GM19240 (cell line): ENCODE measurements around the gene SFXN5.

Experiments used
- DNase-seq: peaks from one replicate; pipeline ENCODE4 v3.0.0; 2011; ENCODE audit warnings: low spot score; ENCODE audit not compliant: insufficient read length

SFXN5 gene

GRCh38 chr2:73021371-73022010 lies 50.0 kb downstream of the SFXN5 start:
- DNase-seq, result no peak

GRCh38 chr2:73020657-73021370 lies 50.7 kb downstream of the SFXN5 start:
- no peak for DNase-seq

GRCh38 chr2:73020306-73020656 lies 51.2 kb downstream of the SFXN5 start:
- DNase-seq, result no peak

GRCh38 chr2:73018188-73018825 lies 53.2 kb downstream of the SFXN5 start:
- DNase-seq, result no peak

GRCh38 chr2:73013936-73014335 lies 57.6 kb downstream of the SFXN5 start:
- no peak for DNase-seq

GRCh38 chr2:73009177-73009839 lies 62.2 kb downstream of the SFXN5 start:
- no peak for DNase-seq

- no peak for DNase-seq
Measured at GRCh38 chr2:73008766-73009135, 62.8 kb downstream of the SFXN5 start.

GRCh38 chr2:73007991-73008765 lies 63.3 kb downstream of the SFXN5 start:
- DNase-seq, result no peak

GRCh38 chr2:73006969-73007710 lies 64.4 kb downstream of the SFXN5 start:
- DNase-seq, result no peak

GRCh38 chr2:73004889-73005596 lies 66.5 kb downstream of the SFXN5 start:
- DNase-seq, result no peak

GRCh38 chr2:73004466-73004865 lies 67.0 kb downstream of the SFXN5 start:
- no peak for DNase-seq

GRCh38 chr2:73003027-73003426 lies 68.5 kb downstream of the SFXN5 start:
- no peak for DNase-seq

- no peak for DNase-seq
Measured at GRCh38 chr2:73000808-73001570, 70.5 kb downstream of the SFXN5 start.

- DNase-seq, result no peak
Measured at GRCh38 chr2:72999729-73000725, 71.5 kb downstream of the SFXN5 start.

GRCh38 chr2:72998724-72999123 lies 72.8 kb downstream of the SFXN5 start:
- DNase-seq, result no peak

GRCh38 chr2:72998234-72998651 lies 73.3 kb downstream of the SFXN5 start:
- no peak for DNase-seq

- no peak for DNase-seq
Measured at GRCh38 chr2:72996117-72996502, 75.4 kb downstream of the SFXN5 start.

GRCh38 chr2:72995430-72996116 lies 75.9 kb downstream of the SFXN5 start:
- DNase-seq, result no peak
